Fibroblast of skin of right biceps (primary cell): Measurements from ENCODE around the gene SLFN5.
"Not testable (repeated sequence)": the region's sequence is repeated elsewhere in the genome, so short reads cannot be mapped to it uniquely, and the experiment has no call there.

Source experiments
- DNase-seq: peaks from one replicate; pipeline ENCODE4 v3.0.0-alpha.2; 2013

The SLFN5 gene

DNA sequence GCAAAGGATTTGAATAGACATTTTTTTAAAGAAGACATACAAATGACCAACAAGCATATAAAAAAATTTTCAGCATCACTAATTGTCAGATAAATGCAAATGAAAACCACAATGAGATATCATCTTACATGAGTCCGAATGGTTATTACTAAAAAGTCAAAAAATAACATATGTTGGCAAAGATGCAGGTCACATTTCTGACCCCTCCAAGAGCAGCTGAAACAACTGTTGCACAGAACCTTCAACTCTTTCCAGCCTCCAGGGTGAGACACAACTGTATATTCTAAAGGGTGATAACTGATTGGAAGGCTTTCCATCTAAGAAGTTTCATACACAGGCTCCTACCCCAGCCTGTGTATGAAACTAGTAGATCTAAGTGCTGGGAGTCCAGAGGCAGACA lies 51.9 kb downstream of the SLFN5 start:
- DNase-seq, result no peak

DNA sequence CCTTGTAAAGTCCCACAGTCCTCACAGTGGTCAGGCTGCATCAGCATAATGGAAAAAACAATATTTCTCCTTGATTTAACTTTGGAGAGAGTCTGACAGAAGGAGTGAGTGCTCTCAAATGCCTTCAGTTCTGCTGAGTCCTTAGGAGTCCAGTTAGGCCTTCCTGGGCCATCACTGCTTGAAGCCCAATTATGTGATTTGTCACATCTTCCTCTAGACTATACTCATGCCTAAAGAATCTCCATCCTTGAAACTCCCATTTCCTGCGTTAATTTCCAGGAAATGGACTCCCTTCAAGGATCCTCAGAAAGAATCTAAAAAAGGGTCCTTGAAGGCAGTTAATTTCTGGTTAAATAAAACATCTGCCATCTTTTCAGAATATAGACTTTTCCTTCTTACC lies 52.8 kb downstream of the SLFN5 start:
- peak; percentile 56 for DNase-seq

DNA sequence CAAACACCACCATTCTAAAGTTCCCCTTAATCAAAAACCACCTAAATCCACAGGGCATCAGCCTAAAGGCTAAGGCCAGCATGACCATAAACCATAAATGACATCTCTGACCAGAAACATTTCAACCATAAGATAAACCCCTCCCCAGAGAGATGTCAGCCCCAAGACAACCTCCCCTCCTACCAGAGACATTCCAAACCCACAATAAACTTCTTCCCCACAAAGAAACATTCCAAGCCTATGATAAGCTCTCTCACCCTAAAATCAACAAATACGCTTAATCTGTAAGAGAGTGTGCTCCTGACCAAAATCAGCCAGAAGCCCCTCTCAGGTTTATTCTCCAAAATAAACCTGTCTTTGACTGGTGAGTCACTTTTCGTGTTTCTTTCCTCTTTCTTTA lies 54.8 kb downstream of the SLFN5 start:
- peak; percentile 48 for DNase-seq

DNA sequence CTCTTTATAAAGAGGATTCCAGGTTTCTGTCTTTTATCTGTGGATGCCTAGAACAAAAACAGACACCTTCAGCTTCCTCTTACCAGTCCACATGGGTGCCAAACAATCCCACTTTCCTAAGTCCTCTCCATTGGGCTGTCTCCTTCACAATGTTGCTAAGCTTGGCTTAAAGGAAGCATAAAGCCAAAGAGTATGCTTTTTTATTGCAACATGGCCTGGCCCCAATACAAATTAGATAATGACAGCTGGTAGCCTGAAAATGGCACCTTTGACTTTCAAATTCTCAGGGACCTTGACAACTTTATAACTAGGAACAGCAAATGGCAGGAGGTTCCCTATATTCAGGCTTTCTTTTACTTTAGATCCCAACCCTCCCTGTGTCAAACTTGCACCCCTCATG lies 55.8 kb downstream of the SLFN5 start:
- no peak for DNase-seq

DNA sequence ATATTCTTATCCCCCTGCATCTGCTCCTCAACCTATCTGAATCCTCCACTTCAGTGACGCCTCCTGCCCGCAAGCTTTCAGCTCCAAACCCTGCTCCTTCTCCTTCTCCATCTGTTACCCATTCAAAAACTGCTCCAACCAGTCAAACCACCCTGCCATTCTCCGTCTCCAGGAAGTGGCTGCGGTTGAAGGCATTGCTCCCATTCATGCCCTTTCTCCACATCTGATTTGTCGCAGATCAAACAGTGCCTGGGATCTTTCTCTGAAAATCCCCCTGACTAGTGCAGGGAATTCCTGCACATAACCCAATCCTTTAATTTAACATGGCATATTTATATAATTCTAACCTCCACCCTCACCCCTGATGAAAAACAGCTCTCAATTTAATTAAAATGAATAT lies 56.3 kb downstream of the SLFN5 start:
- DNase-seq, result no peak

DNA sequence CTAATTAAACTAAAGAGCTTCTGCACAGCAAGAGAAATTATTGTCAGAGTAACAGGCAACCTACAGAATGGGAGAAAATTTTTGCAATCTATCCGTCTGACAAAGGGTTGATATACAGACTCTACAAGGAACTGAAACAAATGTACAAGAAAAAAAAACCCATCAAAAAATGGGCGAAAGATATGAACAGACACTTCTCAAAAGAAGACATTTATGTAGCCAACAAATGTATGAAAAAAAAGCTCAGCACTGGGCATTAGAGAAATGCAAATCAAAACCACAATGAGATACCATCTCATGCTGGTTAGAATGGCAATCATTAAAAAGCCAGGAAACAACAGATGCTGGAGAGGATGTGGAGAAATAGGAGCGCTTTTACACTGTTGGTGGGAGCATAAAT lies 66.5 kb downstream of the SLFN5 start:
- not testable (repeated sequence) for DNase-seq

DNA sequence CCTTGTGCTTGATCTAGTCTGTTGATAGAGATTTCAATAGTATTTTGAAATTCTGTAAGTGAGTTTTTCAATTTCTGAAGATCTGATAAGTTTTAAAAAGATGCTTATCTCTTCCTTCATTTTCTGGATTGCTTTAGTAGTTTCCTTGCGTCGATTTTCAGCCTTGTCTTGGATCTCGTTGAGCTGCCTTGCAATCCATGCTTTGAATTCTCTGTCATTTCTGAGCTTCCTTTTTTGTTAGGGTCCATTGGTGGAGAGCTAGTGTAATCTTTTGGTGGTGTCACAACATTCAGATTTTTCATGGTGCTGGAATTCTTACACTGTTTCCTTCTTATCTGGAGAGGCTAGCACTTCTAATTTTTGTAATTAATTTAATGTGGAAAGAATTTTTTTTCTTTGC lies 69.5 kb downstream of the SLFN5 start:
- DNase-seq, result no peak

DNA sequence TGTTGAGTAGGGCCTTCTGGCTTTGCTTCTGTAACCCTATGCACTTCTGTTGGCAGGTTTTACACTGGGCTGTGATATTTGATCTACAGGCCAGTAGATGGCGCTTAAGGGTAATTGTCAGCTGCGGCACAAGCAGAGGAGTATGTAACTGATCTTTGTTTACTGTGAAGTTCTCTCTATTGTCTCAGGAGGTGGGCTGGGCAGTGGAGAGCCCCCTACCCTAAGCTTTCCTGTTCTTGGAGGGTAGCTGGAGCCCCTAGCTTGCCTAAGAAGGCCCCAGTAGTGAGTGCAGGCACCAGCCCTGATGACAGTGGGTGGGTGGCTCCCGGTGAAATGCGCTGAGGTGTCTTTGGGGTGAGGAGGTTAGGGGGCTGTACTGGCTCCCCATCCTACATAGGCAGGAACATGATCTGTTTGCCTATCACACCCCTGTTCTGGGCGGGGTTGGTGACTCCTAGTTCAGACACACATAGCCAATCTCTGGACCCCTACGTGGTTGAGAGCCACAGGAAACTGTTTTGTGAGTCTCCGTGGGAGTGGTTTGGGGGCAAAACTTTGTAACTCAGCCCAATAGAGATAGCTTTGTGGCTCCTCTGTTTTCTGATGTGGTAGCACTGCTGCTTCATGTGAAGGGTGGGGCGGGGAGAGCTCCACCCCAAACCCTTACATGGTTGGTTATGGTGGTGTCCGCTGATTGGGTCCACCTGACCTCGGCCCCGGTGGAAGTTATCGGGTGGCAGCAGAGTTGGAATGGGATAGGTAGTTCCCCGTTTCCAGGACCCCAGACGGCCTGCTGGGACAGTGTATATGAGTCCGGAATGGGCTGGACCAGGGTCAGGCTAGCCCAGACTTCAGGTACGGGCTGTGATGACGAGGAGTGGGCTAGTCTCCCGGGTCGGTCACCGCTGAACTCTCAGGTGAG lies 70.2 kb downstream of the SLFN5 start:
- peak; percentile 68 for DNase-seq

DNA sequence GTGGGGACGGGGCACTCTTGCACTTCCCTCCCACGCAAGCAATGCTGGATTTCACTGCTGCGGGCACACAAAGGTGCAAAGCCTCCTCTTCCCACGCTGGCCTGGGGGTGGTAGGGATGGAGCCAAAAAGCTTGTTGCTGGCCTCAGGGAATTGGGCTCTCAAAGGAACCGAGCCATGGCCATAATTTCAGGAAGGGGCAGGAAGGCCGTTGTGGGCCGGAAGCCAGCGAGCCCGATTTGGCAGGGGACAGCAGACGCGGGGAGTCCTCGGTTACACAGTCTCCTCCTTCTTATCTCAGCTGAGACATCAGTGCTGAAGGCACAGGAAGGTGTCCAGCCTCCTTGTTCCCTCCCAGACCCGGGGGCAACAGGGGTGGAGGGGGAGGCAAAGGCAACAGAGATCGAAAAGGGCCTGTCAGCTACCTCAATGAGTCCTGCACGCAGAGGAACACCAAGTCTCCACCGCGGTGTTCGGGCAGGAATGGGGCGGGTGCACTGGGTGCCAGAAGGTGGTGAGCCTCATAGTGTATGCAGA lies 71.1 kb downstream of the SLFN5 start:
- DNase-seq, result no peak

DNA sequence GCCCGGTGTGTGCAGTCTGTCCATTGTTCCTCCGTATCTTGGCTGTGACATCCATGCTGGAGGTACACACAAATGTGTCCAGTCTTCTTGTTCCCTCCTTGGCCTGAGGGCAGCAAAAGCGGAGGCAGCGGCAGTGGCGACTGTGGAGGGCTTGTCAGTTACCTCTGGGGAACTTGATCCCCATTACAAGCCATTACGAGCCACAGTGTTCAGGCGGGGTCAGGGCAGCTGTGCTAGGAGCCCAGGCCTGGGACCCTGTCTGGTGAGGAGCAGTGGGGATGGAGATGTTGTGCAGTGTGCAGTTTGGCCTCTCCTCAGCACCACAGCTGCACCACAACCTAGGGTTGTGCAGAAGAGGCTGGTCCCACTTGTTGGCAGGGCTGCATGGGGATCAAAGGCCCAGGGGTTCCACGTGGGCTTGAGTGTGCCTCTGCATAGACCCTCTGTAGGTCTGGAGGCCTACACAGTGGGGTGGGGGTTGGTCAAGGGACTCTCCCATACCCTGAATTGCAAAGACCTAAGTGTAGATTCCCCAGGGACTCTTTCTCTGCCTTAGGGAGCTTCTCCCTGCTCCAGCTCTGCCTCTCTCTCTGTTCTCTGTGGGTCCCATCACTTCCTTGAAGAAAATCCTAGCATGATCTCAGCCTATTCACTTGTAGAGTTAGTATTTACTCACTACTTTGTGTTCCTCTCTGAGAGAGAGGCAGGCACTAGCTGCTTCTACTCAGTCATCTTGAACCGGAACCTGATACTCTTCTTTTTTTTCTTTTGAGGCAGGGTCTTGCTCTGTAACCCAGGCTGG lies 71.7 kb downstream of the SLFN5 start:
- peak; percentile 10 for DNase-seq

DNA sequence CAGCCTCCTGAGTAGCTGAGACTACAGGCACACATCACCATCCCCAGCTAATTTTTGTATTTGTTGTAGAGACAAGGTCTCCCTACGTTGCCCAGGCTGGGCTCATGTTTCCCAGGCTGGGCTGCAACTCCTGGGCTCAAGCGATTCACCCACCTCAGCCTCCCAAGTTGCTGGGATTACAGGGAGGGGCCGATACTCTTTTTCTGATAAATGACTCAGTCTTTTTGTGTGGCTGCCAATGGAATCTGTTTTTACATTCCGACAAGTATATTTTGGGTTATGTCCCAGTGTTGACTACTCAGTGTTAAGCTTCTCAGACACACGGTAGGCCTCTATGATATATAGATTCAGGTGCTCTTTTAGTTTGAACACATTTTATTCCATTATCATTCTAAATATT lies 72.4 kb downstream of the SLFN5 start:
- peak; percentile 96 for DNase-seq

DNA sequence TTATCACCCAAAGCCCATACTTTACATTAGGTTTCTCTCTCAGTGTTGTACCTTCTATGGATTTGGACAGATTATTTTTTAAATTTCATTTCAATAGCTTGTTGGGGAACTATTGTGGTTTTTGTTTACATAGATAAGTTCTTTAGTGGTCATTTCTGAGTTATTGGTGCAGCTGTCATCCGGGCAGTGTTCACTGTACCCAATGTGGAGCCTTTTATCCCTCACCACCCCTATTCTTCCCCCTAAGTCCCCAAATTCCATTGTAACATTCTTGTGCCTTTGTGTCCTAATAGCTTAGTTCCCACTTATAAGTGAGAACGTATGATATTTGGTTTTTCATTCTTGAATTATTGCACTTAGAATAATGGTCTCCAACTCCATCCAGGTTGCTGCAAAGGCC lies 73.1 kb downstream of the SLFN5 start:
- DNase-seq, result no peak

DNA sequence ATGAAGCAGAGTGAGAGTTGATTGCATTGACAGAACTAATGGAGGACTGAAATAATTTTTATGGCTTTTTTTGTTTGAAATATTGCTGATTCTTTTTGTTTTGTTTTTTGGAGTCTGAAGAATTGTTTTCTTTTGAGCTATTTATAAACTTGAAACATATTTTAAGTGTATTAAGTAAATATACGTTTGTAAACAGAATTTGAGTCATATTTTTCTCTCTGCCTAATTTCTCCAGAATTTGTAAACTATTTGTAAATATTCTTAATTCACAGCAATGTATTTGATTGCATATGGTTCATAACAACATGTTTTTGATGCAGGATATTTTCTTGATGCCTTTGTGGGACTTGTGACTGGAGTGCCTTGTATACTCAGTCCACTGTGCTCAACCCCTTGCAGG lies 79.9 kb downstream of the SLFN5 start:
- DNase-seq, result no peak
